SK-N-SH (cell line): ENCODE results near the gene CRIM1. TPM values are rescaled to one million over a fixed set of nuclear protein-coding genes. Genes with fewer than 3 reads are reported as not detected.

Experiments used
- CTCF ChIA-PET: fragments of 300-600, 350-600 bp; formaldehyde crosslinking; extraction: SDS; loops from one replicate; lab custom pipeline; 2021; lab: Yijun Ruan, JAX
- POLR2A ChIA-PET: fragments of 350-600 bp; sonication (Branson Sonifier 250); formaldehyde crosslinking; extraction: SDS; loops from one replicate; lab custom pipeline; 2020; ENCODE audit warnings: antibody characterized with exemption, inconsistent platforms; lab: Yijun Ruan, JAX
- DNase-seq: peaks from one replicate; pipeline ENCODE4 v3.0.0; 2012
- H2AFZ ChIP-seq: fragments of 200-600 bp; sonication (generic); 2 replicates; pipeline ENCODE4 v1.8.1; 2016; ENCODE audit warnings: antibody characterized with exemption, mild to moderate bottlenecking, low read depth
- H3F3A ChIP-seq: fragments of 200-600 bp; sonication (generic); replicated peaks from 2 replicates; pipeline ENCODE3; 2016; ENCODE audit warnings: antibody characterized with exemption, mild to moderate bottlenecking; ENCODE audit not compliant: insufficient read depth
- H3K27ac ChIP-seq, 2 experiments: fragments of 200-500 bp in 1 of 2; fragments of 200-600 bp in 1 of 2; sonication (Bioruptor generic) in 1 of 2; sonication (generic), shearing (Covaris generic) in 1 of 2; 2 replicates each; pipeline versions ENCODE4 v1.5.1 to v1.6.1; 2014 to 2016; ENCODE audit warnings: low read depth in 2 of 2, inconsistent platforms in 1 of 2, low read length in 1 of 2, mild to moderate bottlenecking in 1 of 2, mixed read lengths in 1 of 2
- H3K27me3 ChIP-seq: fragments of 200-600 bp; sonication (generic), shearing (Covaris generic); 2 replicates; pipeline ENCODE4 v1.6.1; 2016; ENCODE audit warnings: mixed run types; ENCODE audit not compliant: insufficient read depth
- H3K36me3 ChIP-seq, 2 experiments: fragments of 200-500 bp in 1 of 2; fragments of 200-600 bp in 1 of 2; sonication (Bioruptor generic) in 1 of 2; sonication (generic) in 1 of 2; replicated peaks in 1 of 2; 2 replicates each; pipeline versions ENCODE3 to v1.5.1; 2014 to 2016; ENCODE audit warnings: low read length in 1 of 2, mild to moderate bottlenecking in 1 of 2; ENCODE audit not compliant: insufficient read depth in 2 of 2, control insufficient read depth in 1 of 2
- H3K4me1 ChIP-seq, 2 experiments: fragments of 200-500 bp in 1 of 2; fragments of 200-600 bp in 1 of 2; sonication (Bioruptor generic) in 1 of 2; sonication (generic), shearing (Covaris generic) in 1 of 2; 2 replicates each; pipeline versions ENCODE4 v1.5.1 to v1.6.1; 2014 to 2016; ENCODE audit warnings: low read depth in 1 of 2, low read length in 1 of 2, mixed run types in 1 of 2; ENCODE audit not compliant: insufficient read depth in 2 of 2, control insufficient read depth in 1 of 2
- H3K4me2 ChIP-seq: fragments of 200-600 bp; sonication (generic), shearing (Covaris generic); 2 replicates; pipeline ENCODE4 v1.6.1; 2017; ENCODE audit warnings: mixed run types
- H3K4me3 ChIP-seq, 2 experiments: fragments of 200-500 bp in 1 of 2; fragments of 200-600 bp in 1 of 2; sonication (Bioruptor generic) in 1 of 2; sonication (generic), shearing (Covaris generic) in 1 of 2; 2 replicates each; pipeline versions ENCODE4 v1.5.1 to v1.8.1; 2014 to 2016; ENCODE audit warnings: low read depth in 2 of 2, inconsistent platforms in 1 of 2, low read length in 1 of 2, mild to moderate bottlenecking in 1 of 2, mixed read lengths in 1 of 2, moderate library complexity in 1 of 2
- H3K79me2 ChIP-seq: fragments of 200-600 bp; sonication (generic); 2 replicates; pipeline ENCODE4 v1.8.1; 2017; ENCODE audit warnings: mild to moderate bottlenecking; ENCODE audit not compliant: insufficient read depth
- H3K9ac ChIP-seq: fragments of 200-600 bp; sonication (generic); 2 replicates; pipeline ENCODE4 v1.6.1; 2017; ENCODE audit warnings: mixed run types
- H3K9me2 ChIP-seq: fragments of 200-600 bp; sonication (generic); 2 replicates; pipeline ENCODE4 v1.6.1; 2017; ENCODE audit warnings: mixed run types
- H3K9me3 ChIP-seq: fragments of 200-600 bp; sonication (generic); 2 replicates; pipeline ENCODE4 v1.6.1; 2017; ENCODE audit warnings: mixed run types, mild to moderate bottlenecking, moderate library complexity
- H4K20me1 ChIP-seq: fragments of 200-600 bp; sonication (generic); 2 replicates; pipeline ENCODE4 v1.6.1; 2017; ENCODE audit warnings: mild to moderate bottlenecking, mixed run types; ENCODE audit not compliant: insufficient read depth
- EP300 ChIP-seq, 2 experiments: IDR thresholded peaks; 2 replicates each; pipeline versions ENCODE4 v1.4.0 to v1.6.1; 2012; ENCODE audit warnings: borderline replicate concordance in 1 of 2, low read depth in 1 of 2, low read length in 1 of 2
- FOSL2 ChIP-seq: IDR thresholded peaks from 2 replicates; pipeline ENCODE4 v1.4.0; 2012; ENCODE audit warnings: low read depth, mild to moderate bottlenecking, moderate library complexity, borderline replicate concordance
- FOXJ3 ChIP-seq: sonication (generic); formaldehyde crosslinking; IDR thresholded peaks from 2 replicates; pipeline ENCODE4 v1.5.1; 2020; ENCODE audit warnings: mild to moderate bottlenecking, missing genetic modification reagents
- FOXM1 ChIP-seq: IDR thresholded peaks from 2 replicates; pipeline ENCODE4 v1.4.0; 2012; ENCODE audit warnings: low read depth, mild to moderate bottlenecking
- GABPA ChIP-seq: IDR thresholded peaks from 2 replicates; pipeline ENCODE4 v1.4.0; 2012; ENCODE audit warnings: low read depth, mild to moderate bottlenecking
- GATA2 ChIP-seq: sonication (generic); formaldehyde crosslinking; IDR thresholded peaks from 2 replicates; pipeline ENCODE4 v1.5.0; 2020; ENCODE audit warnings: mild to moderate bottlenecking, missing genetic modification reagents
- JUND ChIP-seq: IDR thresholded peaks from 2 replicates; pipeline ENCODE4 v1.4.0; 2012
- MXI1 ChIP-seq: IDR thresholded peaks from 2 replicates; pipeline ENCODE4 v1.6.1; 2012; ENCODE audit warnings: mild to moderate bottlenecking, low read depth, low read length, improper control_type of control experiment
- POLR2AphosphoS5 ChIP-seq: IDR thresholded peaks from 2 replicates; pipeline ENCODE4 v1.6.1; 2012; ENCODE audit warnings: low read depth, low read length
- RAD21 ChIP-seq: IDR thresholded peaks from 2 replicates; pipeline ENCODE4 v1.6.1; 2012; ENCODE audit warnings: mild to moderate bottlenecking, low read length
- RCOR1 ChIP-seq: fragments of 150-350 bp; IDR thresholded peaks from 2 replicates; pipeline ENCODE4 v1.6.1; 2017; ENCODE audit warnings: antibody characterized with exemption, low read length
- RFX5 ChIP-seq: IDR thresholded peaks from 2 replicates; pipeline ENCODE4 v1.6.1; 2012; ENCODE audit warnings: mild to moderate bottlenecking, improper control_type of control experiment, low read length
- SIN3A ChIP-seq: IDR thresholded peaks from 2 replicates; pipeline ENCODE4 v1.6.1; 2012; ENCODE audit warnings: low read depth, mild to moderate bottlenecking, low read length, moderate library complexity, borderline replicate concordance
- TCF12 ChIP-seq: IDR thresholded peaks from 2 replicates; pipeline ENCODE4 v1.4.0; 2012
- TEAD4 ChIP-seq: IDR thresholded peaks from 2 replicates; pipeline ENCODE4 v1.4.0; 2012; ENCODE audit warnings: mild to moderate bottlenecking, borderline replicate concordance; ENCODE audit not compliant: insufficient read depth
- WGBS: methylation state at CpG from one replicate; pipeline ENCODE4 v1.1.6; 2017; ENCODE audit warnings: low lambda C conversion rate; 5-methylcytosine and 5-hydroxymethylcytosine counted together
- polyA plus RNA-seq, 3 experiments: library from polyadenylated mRNA; depleted of rRNA; stranded (reverse); fragments of >200 nt; gene quantifications; 2 replicates each; pipeline ENCODE4 v1.2.3, GENCODE V29; 2012
- TF ChIP-seq, protein P1 (sequence below): IDR thresholded peaks from 2 replicates; pipeline ENCODE4 v1.4.0; 2012; ENCODE audit warnings: low read depth, borderline replicate concordance
- TF ChIP-seq, protein P2 (sequence below): IDR thresholded peaks from 2 replicates; pipeline ENCODE4; 2012
- TF ChIP-seq, protein P3 (sequence below): IDR thresholded peaks from 2 replicates; pipeline ENCODE4 v1.4.0; 2012; ENCODE audit warnings: low read depth
- TF ChIP-seq, protein P4 (sequence below): fragments of 150-350 bp; IDR thresholded peaks from 2 replicates; pipeline ENCODE4 v1.6.1; 2017; ENCODE audit warnings: antibody characterized with exemption, low read length, low read depth, borderline replicate concordance
- TF ChIP-seq, protein P5 (sequence below): fragments of 200-600 bp; sonication (generic); IDR thresholded peaks from 2 replicates; pipeline ENCODE4 v1.6.1; 2017; ENCODE audit warnings: antibody characterized with exemption, mild to moderate bottlenecking, moderate library complexity

The CRIM1 gene
- polyA plus RNA-seq, 1 of the 3 experiments (the other 2 are of a cell fraction): 244 TPM

DNA sequence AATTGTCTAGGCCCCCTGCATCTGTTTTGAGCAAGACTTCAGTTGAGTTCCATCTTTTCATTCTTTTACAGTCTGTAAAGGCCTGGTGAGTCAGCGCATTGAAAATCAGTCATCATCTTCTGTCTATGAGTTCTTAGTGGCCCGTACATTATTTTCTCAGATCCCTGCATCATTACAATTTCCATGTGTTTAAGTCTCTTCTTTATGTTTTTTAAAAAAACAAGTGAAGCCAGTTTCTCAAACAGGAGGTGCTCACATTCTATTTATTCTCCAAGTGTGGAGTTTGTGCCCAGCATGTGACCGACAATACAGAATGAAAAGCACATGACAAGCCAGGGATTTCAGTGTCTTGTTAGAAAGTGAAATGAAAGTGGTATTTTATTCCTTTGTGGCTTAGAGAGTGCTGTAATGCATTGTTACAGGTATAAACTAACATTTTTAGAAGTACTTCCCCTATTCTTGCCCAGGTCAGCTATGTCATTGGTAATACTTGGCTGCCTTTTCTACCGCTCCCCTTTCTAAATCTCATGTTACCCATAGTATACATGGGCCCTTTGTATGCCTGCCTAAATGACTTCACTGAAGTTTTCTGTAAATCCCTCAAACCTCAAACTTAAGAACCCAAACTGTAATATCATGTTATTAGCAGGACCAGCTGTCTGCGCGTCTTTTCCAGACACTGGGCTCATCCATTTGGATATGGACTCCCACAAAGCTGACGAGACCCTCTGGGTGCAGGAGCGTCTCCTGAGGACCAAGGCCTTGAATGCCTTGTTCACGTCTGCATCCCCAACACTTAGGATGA, 174.8 kb downstream of the CRIM1 start:
- Histone ChIP-seq H3K9me3 (no peaks in the 10 kb centered on the region), H2AFZ (no peak overlapping the region), H3F3A (peaks cover 79% of the 10 kb centered on the region), H4K20me1 (no peaks in the 10 kb centered on the region), H3K9me2 (no peaks in the 10 kb centered on the region), H3K79me2 (peaks cover 74% of the 10 kb centered on the region), H3K36me3 (peaks cover 66 to 69% of the 10 kb centered on the region in 2 experiments), H3K27me3 (no peaks in the 10 kb centered on the region), H3K4me2 (no peak overlapping the region), H3K4me1 (peaks cover 0 to 14% of the 10 kb centered on the region in 2 experiments; a peak in 1 of 4 replicates), H3K9ac (no peak overlapping the region), H3K27ac (peak overlapping the region in 1 of 2 experiments; percentile 60; a peak in 2 of 4 replicates), H3K4me3 (no peak overlapping the region)
- DNase-seq: no peak
- ChIA-PET CTCF (interaction anchor here (1.4 to 1.8 kb wide), 3 partner anchors 10 to 23 kb away, joined by 3 to 6 read pairs (median 5); no protein-coding TSS in a partner anchor), POLR2A (no interaction called here)
- 89% methylated on average over 9 of the region's 9 CpGs for WGBS
- TF ChIP-seq TEAD4: no peak
- 0 out of 2 replicates have a peak, but pooled peaks have one; percentile 36 for TF ChIP-seq TCF12
- TF ChIP-seq RFX5: no peak
- peak; percentile 42 for TF ChIP-seq JUND
- no peak for TF ChIP-seq RCOR1
- TF ChIP-seq, protein P1, sequence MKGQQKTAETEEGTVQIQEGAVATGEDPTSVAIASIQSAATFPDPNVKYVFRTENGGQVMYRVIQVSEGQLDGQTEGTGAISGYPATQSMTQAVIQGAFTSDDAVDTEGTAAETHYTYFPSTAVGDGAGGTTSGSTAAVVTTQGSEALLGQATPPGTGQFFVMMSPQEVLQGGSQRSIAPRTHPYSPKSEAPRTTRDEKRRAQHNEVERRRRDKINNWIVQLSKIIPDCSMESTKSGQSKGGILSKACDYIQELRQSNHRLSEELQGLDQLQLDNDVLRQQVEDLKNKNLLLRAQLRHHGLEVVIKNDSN: no peak
- no peak for TF ChIP-seq RAD21
- TF ChIP-seq, protein P2, sequence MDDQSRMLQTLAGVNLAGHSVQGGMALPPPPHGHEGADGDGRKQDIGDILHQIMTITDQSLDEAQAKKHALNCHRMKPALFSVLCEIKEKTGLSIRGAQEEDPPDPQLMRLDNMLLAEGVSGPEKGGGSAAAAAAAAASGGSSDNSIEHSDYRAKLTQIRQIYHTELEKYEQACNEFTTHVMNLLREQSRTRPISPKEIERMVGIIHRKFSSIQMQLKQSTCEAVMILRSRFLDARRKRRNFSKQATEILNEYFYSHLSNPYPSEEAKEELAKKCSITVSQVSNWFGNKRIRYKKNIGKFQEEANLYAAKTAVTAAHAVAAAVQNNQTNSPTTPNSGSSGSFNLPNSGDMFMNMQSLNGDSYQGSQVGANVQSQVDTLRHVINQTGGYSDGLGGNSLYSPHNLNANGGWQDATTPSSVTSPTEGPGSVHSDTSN: no peak
- no peak for TF ChIP-seq EP300 (IDR thresholded peaks at IDR 0.05; ENCODE audit: borderline replicate concordance in 1 of 2, low read depth in 1 of 2, low read length in 1 of 2)
- no peak for TF ChIP-seq FOXJ3 (CRISPR knock-in tag)
- TF ChIP-seq, protein P3, sequence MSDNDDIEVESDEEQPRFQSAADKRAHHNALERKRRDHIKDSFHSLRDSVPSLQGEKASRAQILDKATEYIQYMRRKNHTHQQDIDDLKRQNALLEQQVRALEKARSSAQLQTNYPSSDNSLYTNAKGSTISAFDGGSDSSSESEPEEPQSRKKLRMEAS: no peak
- no peak for TF ChIP-seq POLR2AphosphoS5
- TF ChIP-seq FOSL2: peak; percentile 63; the same call in 1 of the 2 replicates
- no peak for TF ChIP-seq GABPA
- no peak for TF ChIP-seq MXI1
- TF ChIP-seq, protein P4, sequence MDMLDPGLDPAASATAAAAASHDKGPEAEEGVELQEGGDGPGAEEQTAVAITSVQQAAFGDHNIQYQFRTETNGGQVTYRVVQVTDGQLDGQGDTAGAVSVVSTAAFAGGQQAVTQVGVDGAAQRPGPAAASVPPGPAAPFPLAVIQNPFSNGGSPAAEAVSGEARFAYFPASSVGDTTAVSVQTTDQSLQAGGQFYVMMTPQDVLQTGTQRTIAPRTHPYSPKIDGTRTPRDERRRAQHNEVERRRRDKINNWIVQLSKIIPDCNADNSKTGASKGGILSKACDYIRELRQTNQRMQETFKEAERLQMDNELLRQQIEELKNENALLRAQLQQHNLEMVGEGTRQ: no peak
- TF ChIP-seq GATA2 (CRISPR knock-in tag): no peak
- TF ChIP-seq, protein P5, sequence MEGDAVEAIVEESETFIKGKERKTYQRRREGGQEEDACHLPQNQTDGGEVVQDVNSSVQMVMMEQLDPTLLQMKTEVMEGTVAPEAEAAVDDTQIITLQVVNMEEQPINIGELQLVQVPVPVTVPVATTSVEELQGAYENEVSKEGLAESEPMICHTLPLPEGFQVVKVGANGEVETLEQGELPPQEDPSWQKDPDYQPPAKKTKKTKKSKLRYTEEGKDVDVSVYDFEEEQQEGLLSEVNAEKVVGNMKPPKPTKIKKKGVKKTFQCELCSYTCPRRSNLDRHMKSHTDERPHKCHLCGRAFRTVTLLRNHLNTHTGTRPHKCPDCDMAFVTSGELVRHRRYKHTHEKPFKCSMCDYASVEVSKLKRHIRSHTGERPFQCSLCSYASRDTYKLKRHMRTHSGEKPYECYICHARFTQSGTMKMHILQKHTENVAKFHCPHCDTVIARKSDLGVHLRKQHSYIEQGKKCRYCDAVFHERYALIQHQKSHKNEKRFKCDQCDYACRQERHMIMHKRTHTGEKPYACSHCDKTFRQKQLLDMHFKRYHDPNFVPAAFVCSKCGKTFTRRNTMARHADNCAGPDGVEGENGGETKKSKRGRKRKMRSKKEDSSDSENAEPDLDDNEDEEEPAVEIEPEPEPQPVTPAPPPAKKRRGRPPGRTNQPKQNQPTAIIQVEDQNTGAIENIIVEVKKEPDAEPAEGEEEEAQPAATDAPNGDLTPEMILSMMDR: no peak
- TF ChIP-seq SIN3A: no peak
- no peak for TF ChIP-seq FOXM1
